HG02981 (cell line): Measurements from ENCODE around the gene RAET1G.
"Not testable (repeated sequence)": the region's sequence is repeated elsewhere in the genome, so short reads cannot be mapped to it uniquely, and the experiment has no call there.

Experiments
- ATAC-seq: cut with Tn5 transposase; IDR thresholded peaks from one replicate; pipeline ENCODE4 v1.9.1; 2021; ENCODE audit warnings: mild to moderate bottlenecking, moderate library complexity; ENCODE audit not compliant: unreplicated experiment

RAET1G gene

DNA sequence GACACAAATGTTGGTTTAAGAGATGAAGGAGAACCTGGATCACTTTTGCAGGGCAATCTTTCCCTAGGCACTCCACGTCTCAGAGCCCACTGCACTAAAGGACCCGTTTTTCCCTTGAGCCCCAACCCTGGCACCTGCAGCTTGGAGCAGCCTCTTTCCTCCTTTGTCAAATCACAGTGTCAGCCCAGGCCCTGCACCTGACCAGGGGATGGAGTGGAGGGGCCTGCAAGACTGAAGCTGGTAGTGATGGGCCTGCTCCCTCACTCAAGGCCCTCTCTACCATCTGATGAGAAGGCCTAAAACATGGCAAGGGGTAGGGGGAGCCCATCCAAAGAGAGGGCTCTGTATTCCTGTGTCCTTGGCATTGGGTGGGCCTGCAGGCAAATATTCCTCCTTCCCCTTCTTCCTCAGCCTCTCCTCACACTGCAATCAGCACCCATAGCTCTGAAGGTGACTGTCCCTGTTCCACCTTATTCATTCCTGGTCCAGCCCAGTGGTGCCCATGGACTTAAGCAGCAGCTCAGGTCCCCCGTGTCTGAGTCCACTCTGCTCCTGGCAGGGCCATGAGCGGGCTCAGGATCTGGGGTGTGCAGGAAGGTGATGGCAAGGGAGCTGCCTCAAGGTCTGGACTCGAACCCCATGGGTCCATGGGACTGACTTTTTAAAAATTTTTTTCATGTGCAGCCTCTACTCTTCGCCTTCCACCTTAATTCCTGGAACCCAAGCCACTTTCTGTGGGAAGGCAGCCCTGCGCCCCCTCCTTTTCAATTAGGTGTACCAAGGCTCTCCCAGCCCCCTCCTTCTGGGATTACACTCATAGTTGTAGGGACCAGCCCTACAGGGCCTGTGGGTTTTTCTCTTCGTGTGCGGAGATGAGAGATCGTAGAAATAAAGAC is 6.7 kb downstream of the RAET1G start:
- ATAC-seq: no peak

GRCh38 chr6:149913540-149914240 is 9.2 kb downstream of the RAET1G start:
- no peak for ATAC-seq

GRCh38 chr6:149913085-149913484 is 9.8 kb downstream of the RAET1G start:
- no peak for ATAC-seq

DNA sequence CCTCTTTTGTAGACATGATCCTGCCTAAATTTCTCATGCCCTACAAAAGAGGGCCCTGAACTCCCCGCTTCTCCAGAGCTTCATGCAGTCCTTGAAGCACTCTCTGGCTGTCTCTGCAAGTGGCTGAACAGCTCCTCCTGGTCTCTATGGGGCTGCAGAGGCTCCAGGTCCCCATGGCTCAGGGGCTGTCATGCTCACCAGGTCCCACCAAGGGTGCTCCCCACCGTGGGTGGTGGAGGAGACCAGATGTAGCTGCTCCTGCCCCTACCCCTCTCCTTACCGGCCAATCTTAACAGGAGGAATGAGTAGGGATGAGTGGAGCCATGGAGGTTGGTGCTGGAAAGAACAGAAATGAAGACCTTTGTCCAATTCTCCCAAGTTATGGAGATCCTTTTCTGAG is 10.2 kb downstream of the RAET1G start:
- not testable (repeated sequence) for ATAC-seq

GRCh38 chr6:149910721-149911151 is 12.2 kb downstream of the RAET1G start:
- ATAC-seq: no peak

- ATAC-seq: no peak
These were observed 13.0 kb downstream of the RAET1G start for GRCh38 chr6:149909701-149910470.

DNA sequence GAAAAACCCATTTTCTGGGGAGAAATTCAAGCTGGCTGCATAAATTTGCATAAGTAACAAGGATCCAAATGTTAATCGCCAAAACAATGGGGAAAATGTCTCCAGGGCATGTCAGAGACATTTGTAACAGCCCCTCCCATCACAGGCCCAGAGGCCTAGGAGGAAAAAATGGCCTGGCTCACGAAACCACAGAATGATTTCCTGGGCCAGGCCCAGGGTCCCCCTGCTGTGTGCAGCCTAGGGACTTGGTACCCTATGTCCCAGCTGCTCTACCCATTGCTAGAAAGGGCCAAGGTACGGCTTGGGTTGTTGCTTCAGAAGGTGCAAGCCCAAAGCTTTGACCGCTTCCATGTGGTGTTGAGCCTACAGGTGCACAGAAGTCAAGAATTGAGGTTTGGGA is 14.4 kb downstream of the RAET1G start:
- ATAC-seq: not testable (repeated sequence)

- no peak for ATAC-seq
These were observed 15.6 kb downstream of the RAET1G start for GRCh38 chr6:149907317-149907716.

- no peak for ATAC-seq
These were observed 16.5 kb downstream of the RAET1G start for GRCh38 chr6:149906405-149906804.

GRCh38 chr6:149905911-149906371 is 17.0 kb downstream of the RAET1G start:
- ATAC-seq: no peak

- no peak for ATAC-seq
These were observed 17.5 kb downstream of the RAET1G start for GRCh38 chr6:149905371-149905910.

DNA sequence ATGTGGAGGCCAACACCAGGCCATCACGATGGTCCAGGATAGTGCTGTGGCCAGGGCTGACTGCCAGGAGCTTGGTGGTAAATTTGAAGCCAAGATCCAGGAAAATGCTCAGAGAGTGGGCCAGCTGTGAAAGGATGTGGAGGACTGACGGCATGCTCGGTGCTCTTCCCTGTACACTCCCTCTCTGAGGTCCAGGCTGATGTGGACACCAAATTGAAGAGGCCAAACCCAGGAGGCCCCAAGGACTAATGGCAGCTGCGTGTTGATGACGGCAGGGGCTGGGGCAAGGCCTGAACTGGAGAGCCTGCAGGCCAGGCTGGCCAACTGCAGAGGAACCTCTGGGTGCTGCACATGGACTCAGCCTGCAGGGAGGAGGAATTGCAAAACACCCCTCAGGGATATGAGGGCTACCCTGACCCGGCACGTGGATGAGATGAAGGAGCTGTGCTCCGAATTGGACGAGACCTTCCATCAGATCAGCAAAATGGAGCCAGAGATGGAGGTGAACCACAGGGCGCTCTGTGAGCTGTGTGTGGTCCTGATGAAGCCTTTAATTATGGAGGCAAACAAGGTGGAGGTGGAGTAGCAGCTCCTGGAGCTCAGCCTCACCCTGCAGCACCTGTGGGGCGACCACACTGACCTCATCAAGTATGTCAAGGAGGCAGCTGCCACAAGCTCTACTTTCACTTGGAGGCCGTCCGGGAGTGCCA is 18.1 kb downstream of the RAET1G start:
- ATAC-seq: no peak

DNA sequence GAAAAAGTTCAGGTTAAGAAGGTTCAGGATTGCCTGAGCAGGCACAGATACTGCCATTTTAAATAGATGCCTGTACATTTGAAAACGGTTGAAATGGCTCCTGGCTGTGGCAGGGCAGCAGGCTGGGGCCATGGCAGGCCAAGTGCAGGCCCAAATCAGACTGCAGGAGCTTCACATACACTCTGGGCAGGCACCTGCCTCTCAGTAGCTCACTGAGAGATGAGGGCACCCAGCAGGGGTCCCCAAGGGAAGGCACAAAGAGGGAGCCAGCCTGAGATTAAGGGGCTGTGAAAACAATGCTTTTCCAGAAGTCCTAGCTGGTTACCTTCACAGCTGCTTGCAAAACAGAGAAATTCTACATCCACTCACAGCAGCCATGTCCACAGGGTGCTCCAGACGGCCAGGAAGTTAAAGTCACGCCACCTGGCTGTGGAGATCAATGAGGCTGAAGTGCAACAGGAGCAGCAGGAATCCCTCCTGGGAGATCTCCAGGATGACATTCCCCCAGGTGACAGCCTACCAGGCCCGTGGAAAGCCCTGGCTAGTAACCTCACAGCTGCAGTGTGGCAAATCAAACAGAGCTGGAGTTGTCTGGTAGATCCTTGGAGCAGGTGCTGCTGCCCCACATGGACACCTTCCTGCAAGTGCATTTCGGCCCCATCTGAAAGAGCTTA is 18.8 kb downstream of the RAET1G start:
- no peak for ATAC-seq

- no peak for ATAC-seq
These were observed 21.3 kb downstream of the RAET1G start for GRCh38 chr6:149901444-149902140.

DNA sequence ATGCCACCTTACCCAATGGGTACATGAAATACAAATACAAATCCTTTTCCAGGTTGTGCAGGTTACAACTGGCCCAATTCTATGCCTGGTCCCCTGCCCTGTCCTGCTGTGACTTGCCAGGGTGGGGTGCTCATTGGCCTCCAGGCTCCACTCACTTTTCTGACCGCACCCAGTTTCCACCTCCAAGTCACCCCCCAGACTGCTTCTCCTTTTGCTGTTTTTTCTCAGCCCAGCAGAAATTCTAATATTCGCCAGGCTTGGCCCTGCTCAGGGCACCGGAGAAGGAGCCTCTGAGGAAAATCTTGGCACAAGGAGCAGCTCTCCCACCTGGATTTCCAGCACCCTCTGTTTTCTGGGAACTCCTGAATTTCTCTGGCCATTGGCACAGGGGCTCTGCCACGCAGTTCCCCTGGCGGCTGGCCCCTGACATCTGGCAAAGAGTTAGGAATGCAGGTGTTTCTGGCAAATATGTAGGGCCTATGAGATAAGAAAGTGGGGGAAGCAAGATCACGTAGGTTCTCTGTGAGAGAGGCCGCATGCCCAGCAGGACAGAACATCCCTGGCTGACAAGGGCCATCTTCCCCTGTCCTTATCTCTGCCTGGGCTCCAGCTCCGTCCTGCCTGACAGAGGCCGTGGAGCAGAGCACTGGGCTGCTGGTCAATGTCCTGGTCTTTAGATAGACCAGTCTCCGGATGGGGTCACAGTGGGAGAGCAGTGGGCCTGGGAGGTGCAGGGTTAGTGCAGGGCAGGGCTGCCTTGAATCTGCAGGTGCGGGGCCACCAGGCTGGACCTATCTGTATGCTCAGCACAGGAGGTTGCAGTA is 22.1 kb downstream of the RAET1G start:
- ATAC-seq: no peak

GRCh38 chr6:149899926-149900619 is 22.8 kb downstream of the RAET1G start:
- ATAC-seq: no peak

GRCh38 chr6:149899486-149899885 is 23.4 kb downstream of the RAET1G start:
- ATAC-seq: no peak

DNA sequence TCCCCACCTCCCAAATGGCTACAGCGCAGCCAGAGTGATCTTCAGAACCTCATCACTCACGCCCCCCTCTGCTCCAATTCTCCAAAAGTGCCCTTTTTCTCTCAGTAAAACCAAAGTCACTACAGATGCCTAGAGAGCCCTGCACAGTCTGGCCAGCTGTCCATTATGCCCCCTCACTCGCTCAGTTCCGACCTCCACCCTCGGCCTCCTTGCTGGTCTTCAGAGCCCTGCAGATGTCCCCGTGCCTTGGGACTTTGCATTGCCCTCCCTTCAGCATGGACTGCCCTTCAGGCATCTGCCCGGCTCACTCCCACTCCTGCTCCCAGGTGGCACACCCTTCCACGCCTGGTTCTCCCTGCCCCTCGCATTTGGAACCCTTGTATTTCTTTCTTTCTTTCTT is 24.0 kb downstream of the RAET1G start:
- no peak for ATAC-seq
